GM12878 (cell line): ENCODE data around the gene PNPLA8.

Experiments used
- CHD4 ChIP-seq: fragments of 200-600 bp; sonication (generic); IDR thresholded peaks from 2 replicates; pipeline ENCODE4 v1.6.1; 2016; ENCODE audit warnings: mild to moderate bottlenecking
- CREB1 ChIP-seq: IDR thresholded peaks from 2 replicates; pipeline ENCODE4 v1.6.1; 2012; ENCODE audit warnings: low read depth, mild to moderate bottlenecking, inconsistent platforms
- HDGF ChIP-seq: fragments of 450-650 bp; IDR thresholded peaks from 2 replicates; pipeline ENCODE4 v1.6.1; 2016; ENCODE audit warnings: antibody characterized with exemption
- KDM1A ChIP-seq: fragments of 200-600 bp; sonication (generic); IDR thresholded peaks from 2 replicates; pipeline ENCODE4 v1.6.1; 2016; ENCODE audit warnings: borderline replicate concordance
- MXI1 ChIP-seq: fragments of 150-350 bp; IDR thresholded peaks from 2 replicates; pipeline ENCODE4 v1.6.1; 2011; ENCODE audit warnings: low read depth, mild to moderate bottlenecking, inconsistent platforms, low read length, improper control_type of control experiment
- RAD21 ChIP-seq: IDR thresholded peaks from 2 replicates; pipeline ENCODE4 v1.6.1; 2011; ENCODE audit warnings: mild to moderate bottlenecking, low read depth, low read length, moderate library complexity; ENCODE audit not compliant: insufficient read depth
- SIN3A ChIP-seq: IDR thresholded peaks from 2 replicates; pipeline ENCODE4 v1.6.1; 2012; ENCODE audit warnings: low read depth, low read length, improper control_type of control experiment
- TF ChIP-seq, protein P1 (sequence below), 3 experiments: IDR thresholded peaks in 2 of 3; conservative IDR thresholded peaks in 1 of 3; 2 replicates each; pipeline ENCODE4 v1.5.1; 2011; ENCODE audit warnings: low read depth in 3 of 3, low read length in 3 of 3, mild to moderate bottlenecking in 3 of 3, control low read depth in 2 of 3, moderate library complexity in 2 of 3, inconsistent platforms in 1 of 3, mixed read lengths in 1 of 3; ENCODE audit not compliant: control insufficient read depth in 2 of 3, insufficient read depth in 1 of 3; ENCODE audit errors: extremely low read depth in 1 of 3
- TF ChIP-seq, protein P2 (sequence below): IDR thresholded peaks from 2 replicates; pipeline ENCODE4 v1.6.1; 2012; ENCODE audit warnings: mild to moderate bottlenecking, low read depth, low read length
- TF ChIP-seq, protein P3 (sequence below): IDR thresholded peaks from 2 replicates; pipeline ENCODE4 v1.6.1; 2011; ENCODE audit warnings: mild to moderate bottlenecking, low read depth, low read length, moderate library complexity; ENCODE audit not compliant: insufficient replicate concordance
- TF ChIP-seq, protein P4 (sequence below): fragments of 450-650 bp; IDR thresholded peaks from 2 replicates; pipeline ENCODE4 v1.6.1; 2016; ENCODE audit warnings: mild to moderate bottlenecking

DNA sequence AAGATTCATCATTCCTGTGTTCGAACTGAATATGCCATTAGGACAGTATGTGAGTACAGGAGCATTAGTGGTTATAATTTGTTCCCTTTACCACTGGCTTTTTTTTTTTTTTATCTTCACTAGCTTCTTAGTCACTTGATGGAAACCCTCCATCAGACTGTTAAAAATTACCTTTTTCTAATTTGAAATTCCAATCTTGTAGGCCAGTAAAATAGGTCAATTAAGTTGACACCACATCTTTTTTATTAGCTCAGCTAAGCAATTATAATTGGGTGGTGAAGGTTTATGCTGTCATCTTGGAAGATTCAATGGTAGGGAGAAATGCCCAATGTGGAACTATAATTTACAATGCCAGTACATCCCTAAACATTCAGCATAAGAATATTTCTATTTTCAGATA, 75.8 kb downstream of the PNPLA8 start:
- TF ChIP-seq HDGF (no peak), KDM1A (no peak), MXI1 (no peak), SIN3A (no peak), CREB1 (no peak), RAD21 (no peak), CHD4 (no peak)
- TF ChIP-seq, protein P1, sequence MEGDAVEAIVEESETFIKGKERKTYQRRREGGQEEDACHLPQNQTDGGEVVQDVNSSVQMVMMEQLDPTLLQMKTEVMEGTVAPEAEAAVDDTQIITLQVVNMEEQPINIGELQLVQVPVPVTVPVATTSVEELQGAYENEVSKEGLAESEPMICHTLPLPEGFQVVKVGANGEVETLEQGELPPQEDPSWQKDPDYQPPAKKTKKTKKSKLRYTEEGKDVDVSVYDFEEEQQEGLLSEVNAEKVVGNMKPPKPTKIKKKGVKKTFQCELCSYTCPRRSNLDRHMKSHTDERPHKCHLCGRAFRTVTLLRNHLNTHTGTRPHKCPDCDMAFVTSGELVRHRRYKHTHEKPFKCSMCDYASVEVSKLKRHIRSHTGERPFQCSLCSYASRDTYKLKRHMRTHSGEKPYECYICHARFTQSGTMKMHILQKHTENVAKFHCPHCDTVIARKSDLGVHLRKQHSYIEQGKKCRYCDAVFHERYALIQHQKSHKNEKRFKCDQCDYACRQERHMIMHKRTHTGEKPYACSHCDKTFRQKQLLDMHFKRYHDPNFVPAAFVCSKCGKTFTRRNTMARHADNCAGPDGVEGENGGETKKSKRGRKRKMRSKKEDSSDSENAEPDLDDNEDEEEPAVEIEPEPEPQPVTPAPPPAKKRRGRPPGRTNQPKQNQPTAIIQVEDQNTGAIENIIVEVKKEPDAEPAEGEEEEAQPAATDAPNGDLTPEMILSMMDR (IDR thresholded peaks at IDR 0.05 in 2 of 3, conservative IDR thresholded peaks at IDR 0.05 in 1 of 3; ENCODE audit: control insufficient read depth in 2 of 3, extremely low read depth in 1 of 3, insufficient read depth in 1 of 3, low read depth in 3 of 3, low read length in 3 of 3): no peak
- TF ChIP-seq, protein P2, sequence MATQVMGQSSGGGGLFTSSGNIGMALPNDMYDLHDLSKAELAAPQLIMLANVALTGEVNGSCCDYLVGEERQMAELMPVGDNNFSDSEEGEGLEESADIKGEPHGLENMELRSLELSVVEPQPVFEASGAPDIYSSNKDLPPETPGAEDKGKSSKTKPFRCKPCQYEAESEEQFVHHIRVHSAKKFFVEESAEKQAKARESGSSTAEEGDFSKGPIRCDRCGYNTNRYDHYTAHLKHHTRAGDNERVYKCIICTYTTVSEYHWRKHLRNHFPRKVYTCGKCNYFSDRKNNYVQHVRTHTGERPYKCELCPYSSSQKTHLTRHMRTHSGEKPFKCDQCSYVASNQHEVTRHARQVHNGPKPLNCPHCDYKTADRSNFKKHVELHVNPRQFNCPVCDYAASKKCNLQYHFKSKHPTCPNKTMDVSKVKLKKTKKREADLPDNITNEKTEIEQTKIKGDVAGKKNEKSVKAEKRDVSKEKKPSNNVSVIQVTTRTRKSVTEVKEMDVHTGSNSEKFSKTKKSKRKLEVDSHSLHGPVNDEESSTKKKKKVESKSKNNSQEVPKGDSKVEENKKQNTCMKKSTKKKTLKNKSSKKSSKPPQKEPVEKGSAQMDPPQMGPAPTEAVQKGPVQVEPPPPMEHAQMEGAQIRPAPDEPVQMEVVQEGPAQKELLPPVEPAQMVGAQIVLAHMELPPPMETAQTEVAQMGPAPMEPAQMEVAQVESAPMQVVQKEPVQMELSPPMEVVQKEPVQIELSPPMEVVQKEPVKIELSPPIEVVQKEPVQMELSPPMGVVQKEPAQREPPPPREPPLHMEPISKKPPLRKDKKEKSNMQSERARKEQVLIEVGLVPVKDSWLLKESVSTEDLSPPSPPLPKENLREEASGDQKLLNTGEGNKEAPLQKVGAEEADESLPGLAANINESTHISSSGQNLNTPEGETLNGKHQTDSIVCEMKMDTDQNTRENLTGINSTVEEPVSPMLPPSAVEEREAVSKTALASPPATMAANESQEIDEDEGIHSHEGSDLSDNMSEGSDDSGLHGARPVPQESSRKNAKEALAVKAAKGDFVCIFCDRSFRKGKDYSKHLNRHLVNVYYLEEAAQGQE: no peak
- TF ChIP-seq, protein P3, sequence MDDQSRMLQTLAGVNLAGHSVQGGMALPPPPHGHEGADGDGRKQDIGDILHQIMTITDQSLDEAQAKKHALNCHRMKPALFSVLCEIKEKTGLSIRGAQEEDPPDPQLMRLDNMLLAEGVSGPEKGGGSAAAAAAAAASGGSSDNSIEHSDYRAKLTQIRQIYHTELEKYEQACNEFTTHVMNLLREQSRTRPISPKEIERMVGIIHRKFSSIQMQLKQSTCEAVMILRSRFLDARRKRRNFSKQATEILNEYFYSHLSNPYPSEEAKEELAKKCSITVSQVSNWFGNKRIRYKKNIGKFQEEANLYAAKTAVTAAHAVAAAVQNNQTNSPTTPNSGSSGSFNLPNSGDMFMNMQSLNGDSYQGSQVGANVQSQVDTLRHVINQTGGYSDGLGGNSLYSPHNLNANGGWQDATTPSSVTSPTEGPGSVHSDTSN: no peak
- TF ChIP-seq, protein P4, sequence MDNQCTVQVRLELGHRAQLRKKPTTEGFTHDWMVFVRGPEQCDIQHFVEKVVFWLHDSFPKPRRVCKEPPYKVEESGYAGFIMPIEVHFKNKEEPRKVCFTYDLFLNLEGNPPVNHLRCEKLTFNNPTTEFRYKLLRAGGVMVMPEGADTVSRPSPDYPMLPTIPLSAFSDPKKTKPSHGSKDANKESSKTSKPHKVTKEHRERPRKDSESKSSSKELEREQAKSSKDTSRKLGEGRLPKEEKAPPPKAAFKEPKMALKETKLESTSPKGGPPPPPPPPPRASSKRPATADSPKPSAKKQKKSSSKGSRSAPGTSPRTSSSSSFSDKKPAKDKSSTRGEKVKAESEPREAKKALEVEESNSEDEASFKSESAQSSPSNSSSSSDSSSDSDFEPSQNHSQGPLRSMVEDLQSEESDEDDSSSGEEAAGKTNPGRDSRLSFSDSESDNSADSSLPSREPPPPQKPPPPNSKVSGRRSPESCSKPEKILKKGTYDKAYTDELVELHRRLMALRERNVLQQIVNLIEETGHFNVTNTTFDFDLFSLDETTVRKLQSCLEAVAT: no peak
